Keratinocyte (primary cell): ENCODE data around the gene TBX6.

Experiments
- CTCF ChIP-seq, 3 experiments: IDR thresholded peaks in 1 of 3; conservative IDR thresholded peaks in 1 of 3; optimal IDR thresholded peaks in 1 of 3; 2 replicates in 2 of 3; 3 replicates in 1 of 3; pipeline versions ENCODE3 to v1.5.1; 2011; ENCODE audit warnings: low read length in 3 of 3, mild to moderate bottlenecking in 3 of 3, moderate library complexity in 2 of 3, control low read depth in 1 of 3, inconsistent platforms in 1 of 3; ENCODE audit not compliant: insufficient read depth in 2 of 3; ENCODE audit errors: extremely low read depth in 1 of 3
- EZH2 ChIP-seq: IDR thresholded peaks from one replicate; pipeline ENCODE4 v1.6.1; 2012; ENCODE audit warnings: inconsistent platforms, mild to moderate bottlenecking, low read length, moderate library complexity

- TF ChIP-seq CTCF (optimal IDR thresholded peaks at IDR 0.05 in 1 of 3, IDR thresholded peaks at IDR 0.05 in 1 of 3, conservative IDR thresholded peaks at IDR 0.05 in 1 of 3; ENCODE audit: extremely low read depth in 1 of 3, insufficient read depth in 2 of 3, low read length in 3 of 3) (no peak), EZH2 (no peak)
These were observed 41.9 kb downstream of the TBX6 start for GRCh38 chr16:30049871-30050270.
